Cortex of kidney (tissue), 1 donor: ENCODE measurements around the gene ESPN.

Experiments
- DNase-seq: peaks from one replicate; lab custom pipeline; 2025; lab: John Stamatoyannopoulos, UW

The ESPN gene

GRCh38 chr1:6465461-6466005 lies 41.0 kb downstream of the ESPN start:
- DNase-seq, result no peak

- no peak for DNase-seq
Measured at GRCh38 chr1:6466023-6466422, 41.4 kb downstream of the ESPN start, which contains the start of gene TNFRSF25. Gene TNFRSF25, minus strand, starts transcription at chr1:6466173. Its CDS starts 66 bp downstream, at chr1:6466107.

- DNase-seq, result no peak
Measured at GRCh38 chr1:6466751-6467150, 42.2 kb downstream of the ESPN start.

GRCh38 chr1:6467224-6467623 lies 42.6 kb downstream of the ESPN start:
- DNase-seq, result no peak

GRCh38 chr1:6467744-6468688 lies 43.4 kb downstream of the ESPN start:
- DNase-seq, result no peak

- no peak for DNase-seq
Measured at GRCh38 chr1:6468729-6469461, 44.3 kb downstream of the ESPN start.

- DNase-seq, result no peak
Measured at GRCh38 chr1:6470132-6471085, 45.8 kb downstream of the ESPN start.

GRCh38 chr1:6471086-6471969 lies 46.8 kb downstream of the ESPN start:
- no peak for DNase-seq

- no peak for DNase-seq
Measured at GRCh38 chr1:6471970-6472368, 47.4 kb downstream of the ESPN start.

- DNase-seq, result no peak
Measured at GRCh38 chr1:6472391-6472790, 47.8 kb downstream of the ESPN start.

GRCh38 chr1:6473156-6473555 lies 48.6 kb downstream of the ESPN start:
- DNase-seq, result no peak

GRCh38 chr1:6473974-6474814 lies 49.6 kb downstream of the ESPN start:
- no peak for DNase-seq

GRCh38 chr1:6474815-6475282 lies 50.3 kb downstream of the ESPN start:
- no peak for DNase-seq

- DNase-seq, result no peak
Measured at GRCh38 chr1:6475381-6476133, 51.0 kb downstream of the ESPN start.

- no peak for DNase-seq
Measured at GRCh38 chr1:6476483-6476882, 51.9 kb downstream of the ESPN start.

GRCh38 chr1:6477039-6477820 lies 52.7 kb downstream of the ESPN start:
- DNase-seq, result no peak

- no peak for DNase-seq
Measured at GRCh38 chr1:6481820-6482219, 57.2 kb downstream of the ESPN start.
